HepG2 (cell line): Measurements from ENCODE around the gene IFT172. TPM values are rescaled to one million over a fixed set of nuclear protein-coding genes. Genes with fewer than 3 reads are reported as not detected.

Experiments
- FOXP1 ChIP-seq, 2 experiments: fragments of 450-650 bp in 1 of 2; IDR thresholded peaks; 2 replicates each; pipeline ENCODE4 v1.6.1; 2017 to 2018; ENCODE audit warnings: antibody characterized with exemption in 1 of 2
- GFI1 ChIP-seq: sonication (generic); formaldehyde crosslinking; IDR thresholded peaks from 2 replicates; pipeline ENCODE4 v1.5.0; 2020; ENCODE audit warnings: missing genetic modification reagents, mild to moderate bottlenecking, borderline replicate concordance
- RFX3 ChIP-seq: IDR thresholded peaks from 2 replicates; pipeline ENCODE4 v1.6.1; 2016; ENCODE audit warnings: missing biosample characterization, missing genetic modification reagents
- SMARCE1 ChIP-seq: fragments of 450-650 bp; IDR thresholded peaks from 2 replicates; pipeline ENCODE4 v1.6.1; 2017; ENCODE audit warnings: borderline replicate concordance
- ZC3H4 ChIP-seq: sonication (generic); formaldehyde crosslinking; IDR thresholded peaks from 2 replicates; pipeline ENCODE4 v1.4.0; 2020; ENCODE audit warnings: missing genetic modification reagents, borderline replicate concordance
- ZNF263 ChIP-seq: sonication (generic); formaldehyde crosslinking; IDR thresholded peaks from 2 replicates; pipeline ENCODE4 v1.4.0; 2020; ENCODE audit warnings: missing genetic modification reagents
- ZNF713 ChIP-seq: sonication (generic); formaldehyde crosslinking; IDR thresholded peaks from 2 replicates; pipeline ENCODE4 v1.4.0; 2020; ENCODE audit warnings: mild to moderate bottlenecking, missing genetic modification reagents
- ZNF781 ChIP-seq: sonication (generic); formaldehyde crosslinking; IDR thresholded peaks from 2 replicates; pipeline ENCODE4 v1.5.1; 2020; ENCODE audit warnings: borderline replicate concordance, mild to moderate bottlenecking, missing genetic modification reagents; ENCODE audit errors: not compliant biosample characterization
- polyA plus RNA-seq, 8 experiments: library from polyadenylated mRNA; depleted of rRNA in 3 of 8; stranded (reverse) in 7 of 8; unstranded in 1 of 8; fragments of >200 nt; fragmentation: Illumina TruSeq in 4 of 8; extraction: Trizol in 4 of 8; gene quantifications; 2 replicates each; pipeline versions ENCODE4 v1.2.1 to v1.2.3, GENCODE V29; 2011 to 2016; ENCODE audit warnings: low read depth in 4 of 8, missing spikeins in 1 of 8, mixed read lengths in 1 of 8; ENCODE audit not compliant: insufficient read depth in 1 of 8
- total RNA-seq, 5 experiments: library from RNA; depleted of rRNA; stranded (reverse); fragments of >200 nt; fragmentation: Illumina TruSeq; extraction: Trizol; gene quantifications; 2 replicates each; pipeline ENCODE4 v1.2.3, GENCODE V29; 2016; ENCODE audit warnings: low read depth in 1 of 5
- TF ChIP-seq, protein P1 (sequence below): sonication (generic); formaldehyde crosslinking; IDR thresholded peaks from 2 replicates; pipeline ENCODE4 v1.4.0; 2020; ENCODE audit warnings: missing genetic modification reagents, borderline replicate concordance
- TF ChIP-seq, protein P2 (sequence below): sonication (generic); formaldehyde crosslinking; IDR thresholded peaks from 2 replicates; pipeline ENCODE4 v1.8.0; 2023; ENCODE audit warnings: mild to moderate bottlenecking, missing genetic modification reagents
- TF ChIP-seq, protein P3 (sequence below): sonication (generic); formaldehyde crosslinking; IDR thresholded peaks from 2 replicates; pipeline ENCODE4 v1.9.0; 2021; ENCODE audit warnings: missing genetic modification reagents, mild to moderate bottlenecking, borderline replicate concordance
- TF ChIP-seq, protein P4 (sequence below): sonication (generic); formaldehyde crosslinking; IDR thresholded peaks from 2 replicates; pipeline ENCODE4 v1.8.0; 2022; ENCODE audit warnings: mild to moderate bottlenecking, missing genetic modification reagents
- TF ChIP-seq, protein P5 (sequence below): sonication (generic); formaldehyde crosslinking; IDR thresholded peaks from 2 replicates; pipeline ENCODE4 v1.8.0; 2022; ENCODE audit warnings: missing genetic modification reagents, mild to moderate bottlenecking, moderate library complexity, borderline replicate concordance
- TF ChIP-seq, protein P6 (sequence below): fragments of 450-650 bp; IDR thresholded peaks from 2 replicates; pipeline ENCODE4 v1.6.1; 2016
- TF ChIP-seq, protein P7 (sequence below): sonication (generic); formaldehyde crosslinking; IDR thresholded peaks from 2 replicates; pipeline ENCODE4 v1.8.1; 2023; ENCODE audit warnings: mild to moderate bottlenecking, inconsistent platforms, moderate library complexity, missing genetic modification reagents, borderline replicate concordance
- TF ChIP-seq, protein P8 (sequence below): sonication (generic); formaldehyde crosslinking; IDR thresholded peaks from 2 replicates; pipeline ENCODE4 v1.5.0; 2020; ENCODE audit warnings: mild to moderate bottlenecking, low read depth, missing genetic modification reagents, borderline replicate concordance

IFT172 gene
- total and polyA plus RNA-seq, 2 of the 13 experiments (the other 11 are each of a cell fraction or from before 2014, with no cell fraction given) = 21.6 to 35.7 TPM

DNA sequence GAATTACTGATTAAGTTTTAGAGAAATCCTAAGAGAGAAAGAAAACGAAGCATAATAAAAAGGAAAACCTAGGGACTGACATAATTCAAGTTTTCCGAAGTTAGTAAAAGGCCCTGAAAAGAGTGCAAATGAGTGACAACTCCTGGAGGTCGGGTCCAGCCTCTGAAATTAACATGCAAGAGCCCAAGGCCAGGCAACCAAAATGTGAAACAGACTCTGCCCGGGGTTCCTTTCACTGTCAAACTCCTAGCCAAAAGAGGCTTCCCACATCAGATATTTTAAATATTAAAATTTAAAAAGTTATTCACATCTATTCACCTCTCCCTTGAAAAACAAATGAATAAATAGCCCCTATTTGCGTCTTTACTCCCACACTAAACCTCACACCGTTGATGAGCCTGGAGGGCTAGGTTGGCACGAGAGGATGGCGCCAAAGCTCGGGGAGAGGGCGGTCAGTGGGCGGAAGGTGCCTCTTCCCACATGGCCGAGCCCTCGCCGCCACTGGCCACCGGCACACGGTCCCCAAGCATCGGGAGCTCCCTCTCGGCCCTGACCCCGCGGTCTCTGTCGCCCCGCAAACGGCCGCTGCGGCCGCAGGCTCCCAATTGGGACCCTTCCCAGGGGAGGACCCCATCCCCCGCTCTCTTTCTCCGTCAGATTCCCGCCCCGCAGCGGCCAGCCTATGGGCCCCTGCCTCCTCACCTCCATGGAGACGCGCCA, 80.8 kb downstream of the IFT172 start (continued):
- TF ChIP-seq, protein P1, sequence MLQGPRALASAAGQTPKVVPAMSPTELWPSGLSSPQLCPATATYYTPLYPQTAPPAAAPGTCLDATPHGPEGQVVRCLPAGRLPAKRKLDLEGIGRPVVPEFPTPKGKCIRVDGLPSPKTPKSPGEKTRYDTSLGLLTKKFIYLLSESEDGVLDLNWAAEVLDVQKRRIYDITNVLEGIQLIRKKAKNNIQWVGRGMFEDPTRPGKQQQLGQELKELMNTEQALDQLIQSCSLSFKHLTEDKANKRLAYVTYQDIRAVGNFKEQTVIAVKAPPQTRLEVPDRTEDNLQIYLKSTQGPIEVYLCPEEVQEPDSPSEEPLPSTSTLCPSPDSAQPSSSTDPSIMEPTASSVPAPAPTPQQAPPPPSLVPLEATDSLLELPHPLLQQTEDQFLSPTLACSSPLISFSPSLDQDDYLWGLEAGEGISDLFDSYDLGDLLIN = no peak
- TF ChIP-seq FOXP1 (IDR thresholded peaks at IDR 0.05) = no peak
- no peak for TF ChIP-seq FOXP1 (CRISPR knock-in tag; IDR thresholded peaks at IDR 0.05)
- TF ChIP-seq ZC3H4 = no peak
- TF ChIP-seq, protein P2, sequence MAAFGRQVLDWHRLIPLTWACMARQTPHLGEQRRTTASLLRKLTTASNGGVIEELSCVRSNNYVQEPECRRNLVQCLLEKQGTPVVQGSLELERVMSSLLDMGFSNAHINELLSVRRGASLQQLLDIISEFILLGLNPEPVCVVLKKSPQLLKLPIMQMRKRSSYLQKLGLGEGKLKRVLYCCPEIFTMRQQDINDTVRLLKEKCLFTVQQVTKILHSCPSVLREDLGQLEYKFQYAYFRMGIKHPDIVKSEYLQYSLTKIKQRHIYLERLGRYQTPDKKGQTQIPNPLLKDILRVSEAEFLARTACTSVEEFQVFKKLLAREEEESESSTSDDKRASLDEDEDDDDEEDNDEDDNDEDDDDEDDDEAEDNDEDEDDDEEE = no peak
- TF ChIP-seq, protein P3, sequence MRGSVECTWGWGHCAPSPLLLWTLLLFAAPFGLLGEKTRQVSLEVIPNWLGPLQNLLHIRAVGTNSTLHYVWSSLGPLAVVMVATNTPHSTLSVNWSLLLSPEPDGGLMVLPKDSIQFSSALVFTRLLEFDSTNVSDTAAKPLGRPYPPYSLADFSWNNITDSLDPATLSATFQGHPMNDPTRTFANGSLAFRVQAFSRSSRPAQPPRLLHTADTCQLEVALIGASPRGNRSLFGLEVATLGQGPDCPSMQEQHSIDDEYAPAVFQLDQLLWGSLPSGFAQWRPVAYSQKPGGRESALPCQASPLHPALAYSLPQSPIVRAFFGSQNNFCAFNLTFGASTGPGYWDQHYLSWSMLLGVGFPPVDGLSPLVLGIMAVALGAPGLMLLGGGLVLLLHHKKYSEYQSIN = no peak
- TF ChIP-seq ZNF263 (CRISPR knock-in tag) = 0 out of 2 replicates have a peak, but pooled peaks have one; percentile 67
- no peak for TF ChIP-seq SMARCE1
- TF ChIP-seq, protein P4, sequence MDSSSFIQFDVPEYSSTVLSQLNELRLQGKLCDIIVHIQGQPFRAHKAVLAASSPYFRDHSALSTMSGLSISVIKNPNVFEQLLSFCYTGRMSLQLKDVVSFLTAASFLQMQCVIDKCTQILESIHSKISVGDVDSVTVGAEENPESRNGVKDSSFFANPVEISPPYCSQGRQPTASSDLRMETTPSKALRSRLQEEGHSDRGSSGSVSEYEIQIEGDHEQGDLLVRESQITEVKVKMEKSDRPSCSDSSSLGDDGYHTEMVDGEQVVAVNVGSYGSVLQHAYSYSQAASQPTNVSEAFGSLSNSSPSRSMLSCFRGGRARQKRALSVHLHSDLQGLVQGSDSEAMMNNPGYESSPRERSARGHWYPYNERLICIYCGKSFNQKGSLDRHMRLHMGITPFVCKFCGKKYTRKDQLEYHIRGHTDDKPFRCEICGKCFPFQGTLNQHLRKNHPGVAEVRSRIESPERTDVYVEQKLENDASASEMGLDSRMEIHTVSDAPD (CRISPR knock-in tag) = no peak
- TF ChIP-seq RFX3 (CRISPR knock-in tag) = no peak
- TF ChIP-seq, protein P5, sequence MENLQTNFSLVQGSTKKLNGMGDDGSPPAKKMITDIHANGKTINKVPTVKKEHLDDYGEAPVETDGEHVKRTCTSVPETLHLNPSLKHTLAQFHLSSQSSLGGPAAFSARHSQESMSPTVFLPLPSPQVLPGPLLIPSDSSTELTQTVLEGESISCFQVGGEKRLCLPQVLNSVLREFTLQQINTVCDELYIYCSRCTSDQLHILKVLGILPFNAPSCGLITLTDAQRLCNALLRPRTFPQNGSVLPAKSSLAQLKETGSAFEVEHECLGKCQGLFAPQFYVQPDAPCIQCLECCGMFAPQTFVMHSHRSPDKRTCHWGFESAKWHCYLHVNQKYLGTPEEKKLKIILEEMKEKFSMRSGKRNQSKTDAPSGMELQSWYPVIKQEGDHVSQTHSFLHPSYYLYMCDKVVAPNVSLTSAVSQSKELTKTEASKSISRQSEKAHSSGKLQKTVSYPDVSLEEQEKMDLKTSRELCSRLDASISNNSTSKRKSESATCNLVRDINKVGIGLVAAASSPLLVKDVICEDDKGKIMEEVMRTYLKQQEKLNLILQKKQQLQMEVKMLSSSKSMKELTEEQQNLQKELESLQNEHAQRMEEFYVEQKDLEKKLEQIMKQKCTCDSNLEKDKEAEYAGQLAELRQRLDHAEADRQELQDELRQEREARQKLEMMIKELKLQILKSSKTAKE (CRISPR knock-in tag) = 0 out of 2 replicates have a peak, but pooled peaks have one; percentile 34
- peak; percentile 58 for TF ChIP-seq ZNF781 (CRISPR knock-in tag)
- TF ChIP-seq, protein P6, sequence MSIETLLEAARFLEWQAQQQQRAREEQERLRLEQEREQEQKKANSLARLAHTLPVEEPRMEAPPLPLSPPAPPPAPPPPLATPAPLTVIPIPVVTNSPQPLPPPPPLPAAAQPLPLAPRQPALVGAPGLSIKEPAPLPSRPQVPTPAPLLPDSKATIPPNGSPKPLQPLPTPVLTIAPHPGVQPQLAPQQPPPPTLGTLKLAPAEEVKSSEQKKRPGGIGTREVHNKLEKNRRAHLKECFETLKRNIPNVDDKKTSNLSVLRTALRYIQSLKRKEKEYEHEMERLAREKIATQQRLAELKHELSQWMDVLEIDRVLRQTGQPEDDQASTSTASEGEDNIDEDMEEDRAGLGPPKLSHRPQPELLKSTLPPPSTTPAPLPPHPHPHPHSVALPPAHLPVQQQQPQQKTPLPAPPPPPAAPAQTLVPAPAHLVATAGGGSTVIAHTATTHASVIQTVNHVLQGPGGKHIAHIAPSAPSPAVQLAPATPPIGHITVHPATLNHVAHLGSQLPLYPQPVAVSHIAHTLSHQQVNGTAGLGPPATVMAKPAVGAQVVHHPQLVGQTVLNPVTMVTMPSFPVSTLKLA = no peak
- TF ChIP-seq, protein P7, sequence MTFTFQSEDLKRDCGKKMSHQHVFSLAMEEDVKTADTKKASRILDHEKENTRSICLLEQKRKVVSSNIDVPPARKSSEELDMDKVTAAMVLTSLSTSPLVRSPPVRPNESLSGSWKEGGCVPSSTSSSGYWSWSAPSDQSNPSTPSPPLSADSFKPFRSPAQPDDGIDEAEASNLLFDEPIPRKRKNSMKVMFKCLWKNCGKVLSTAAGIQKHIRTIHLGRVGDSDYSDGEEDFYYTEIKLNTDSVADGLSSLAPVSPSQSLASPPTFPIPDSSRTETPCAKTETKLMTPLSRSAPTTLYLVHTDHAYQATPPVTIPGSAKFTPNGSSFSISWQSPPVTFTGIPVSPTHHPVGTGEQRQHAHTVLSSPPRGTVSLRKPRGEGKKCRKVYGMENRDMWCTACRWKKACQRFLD (CRISPR knock-in tag) = 0 out of 2 replicates have a peak, but pooled peaks have one; percentile 19
- TF ChIP-seq, protein P8, sequence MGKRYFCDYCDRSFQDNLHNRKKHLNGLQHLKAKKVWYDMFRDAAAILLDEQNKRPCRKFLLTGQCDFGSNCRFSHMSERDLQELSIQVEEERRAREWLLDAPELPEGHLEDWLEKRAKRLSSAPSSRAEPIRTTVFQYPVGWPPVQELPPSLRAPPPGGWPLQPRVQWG (CRISPR knock-in tag) = no peak
- TF ChIP-seq ZNF713 (CRISPR knock-in tag) = no peak
- 0 out of 2 replicates have a peak, but pooled peaks have one; percentile 62 for TF ChIP-seq GFI1 (CRISPR knock-in tag)
